H1 (cell line): Measurements from ENCODE around the gene CHDH. TPM values are rescaled to one million over a fixed set of nuclear protein-coding genes. Genes with fewer than 3 reads are reported as not detected.

Experiments
- CTCF ChIA-PET: fragments of 300-600 bp; sonication (Branson Sonifier 250); formaldehyde crosslinking; loops from one replicate; lab custom pipeline; 2021; ENCODE audit not compliant: partially characterized antibody; lab: Charles Lee
- POLR2A ChIA-PET: fragments of 300-600 bp; sonication (Branson Sonifier 250); formaldehyde crosslinking; loops from one replicate; lab custom pipeline; 2021; ENCODE audit warnings: inconsistent platforms; ENCODE audit not compliant: partially characterized antibody; lab: Charles Lee
- DNase-seq, 2 experiments: peaks; one replicate each; pipeline versions ENCODE4 v3.0.0 to v3.0.0-alpha.2; 2010 to 2022; ENCODE audit warnings: low spot score in 2 of 2, low read depth in 1 of 2, mixed read lengths in 1 of 2
- FAIRE-seq: peaks from 2 replicates; lab custom pipeline; 2011; peaks lifted over from hg19 to GRCh38; lab: Jason Lieb, UNC
- H2AFZ ChIP-seq: 2 replicates; pipeline ENCODE4 v1.8.1; 2012; ENCODE audit warnings: low read length, inconsistent platforms
- H2AK5ac ChIP-seq: 2 replicates; pipeline ENCODE4 v1.6.1; 2013; ENCODE audit warnings: low read depth, low read length
- H2BK120ac ChIP-seq: replicated peaks from 2 replicates; pipeline ENCODE3; 2013; ENCODE audit warnings: low read depth, low read length, inconsistent platforms
- H2BK12ac ChIP-seq: 2 replicates; pipeline ENCODE4 v1.6.1; 2013; ENCODE audit warnings: low read depth, low read length
- H2BK15ac ChIP-seq: 2 replicates; pipeline ENCODE4 v1.6.1; 2013; ENCODE audit warnings: low read length
- H2BK20ac ChIP-seq: 2 replicates; pipeline ENCODE4 v1.6.1; 2013; ENCODE audit warnings: low read length
- H2BK5ac ChIP-seq: 2 replicates; pipeline ENCODE4 v1.6.1; 2013; ENCODE audit warnings: low read depth, low read length
- H3K14ac ChIP-seq: 2 replicates; pipeline ENCODE4 v1.6.1; 2013; ENCODE audit warnings: inconsistent platforms; ENCODE audit not compliant: insufficient read length
- H3K18ac ChIP-seq: 2 replicates; pipeline ENCODE4 v1.6.1; 2013; ENCODE audit warnings: low read length; ENCODE audit errors: extremely low read depth
- H3K23ac ChIP-seq: 2 replicates; pipeline ENCODE4 v1.6.1; 2013; ENCODE audit warnings: inconsistent platforms; ENCODE audit not compliant: insufficient read length
- H3K23me2 ChIP-seq: 2 replicates; pipeline ENCODE4 v1.6.1; 2013; ENCODE audit warnings: low read depth, low read length
- H3K27ac ChIP-seq: 2 replicates; pipeline ENCODE4 v1.6.1; 2011; ENCODE audit warnings: low read depth, low read length, inconsistent platforms
- H3K27me3 ChIP-seq, 4 experiments: replicated peaks in 1 of 4; 1 replicate in 1 of 4; 2 replicates in 3 of 4; pipeline versions ENCODE4 v1.6.1 to v1.8.1; 2011 to 2013; ENCODE audit warnings: low read length in 3 of 4, mild to moderate bottlenecking in 3 of 4, inconsistent platforms in 2 of 4, mixed read lengths in 2 of 4, moderate library complexity in 1 of 4; ENCODE audit not compliant: control insufficient read depth in 3 of 4, insufficient read depth in 3 of 4; ENCODE audit errors: extremely low read depth in 1 of 4
- H3K36me3 ChIP-seq, 4 experiments: 2 replicates each; pipeline versions ENCODE4 v1.6.1 to v1.8.1; 2011 to 2013; ENCODE audit warnings: mild to moderate bottlenecking in 4 of 4, low read length in 3 of 4, moderate library complexity in 2 of 4, control low read depth in 1 of 4, inconsistent platforms in 1 of 4; ENCODE audit not compliant: insufficient read depth in 4 of 4, control insufficient read depth in 2 of 4
- H3K4ac ChIP-seq: replicated peaks from 2 replicates; pipeline ENCODE3; 2013; ENCODE audit warnings: low read length, low read depth, mixed read lengths, inconsistent platforms; ENCODE audit not compliant: insufficient read length
- H3K4me1 ChIP-seq, 4 experiments: replicated peaks in 1 of 4; 1 replicate in 1 of 4; 2 replicates in 3 of 4; pipeline versions ENCODE4 v1.6.1 to v1.8.1; 2011 to 2013; ENCODE audit warnings: low read length in 3 of 4, inconsistent platforms in 2 of 4, mixed read lengths in 1 of 4; ENCODE audit not compliant: insufficient read depth in 4 of 4, control insufficient read depth in 3 of 4
- H3K4me2 ChIP-seq, 2 experiments: 2 replicates each; pipeline versions ENCODE4 v1.6.1 to v1.8.1; 2011 to 2013; ENCODE audit warnings: low read depth in 2 of 2, low read length in 2 of 2, control low read depth in 1 of 2, inconsistent platforms in 1 of 2, mild to moderate bottlenecking in 1 of 2; ENCODE audit not compliant: insufficient read depth in 1 of 2
- H3K4me3 ChIP-seq, 4 experiments: fragments of 200-600, 300-600 bp in 1 of 4; sonication (generic), shearing (Covaris generic), sonication (Bioruptor Twin) in 1 of 4; 2 replicates each; pipeline versions ENCODE4 v1.5.1 to v1.8.1; 2011 to 2016; ENCODE audit warnings: low read length in 4 of 4, low read depth in 3 of 4, control low read depth in 2 of 4, inconsistent platforms in 2 of 4, mild to moderate bottlenecking in 2 of 4, mixed read lengths in 1 of 4, moderate library complexity in 1 of 4; ENCODE audit not compliant: insufficient read depth in 2 of 4; ENCODE audit errors: extremely low read depth in 1 of 4
- H3K56ac ChIP-seq: replicated peaks from 2 replicates; pipeline ENCODE3; 2013; ENCODE audit warnings: low read depth, mild to moderate bottlenecking, mixed read lengths, low read length, inconsistent platforms; ENCODE audit not compliant: insufficient read length
- H3K79me1 ChIP-seq: 2 replicates; pipeline ENCODE4 v1.6.1; 2013; ENCODE audit warnings: low read depth, low read length, control low read depth
- H3K79me2 ChIP-seq, 2 experiments: 2 replicates each; pipeline versions ENCODE4 v1.6.1 to v1.8.1; 2012 to 2013; ENCODE audit warnings: low read length in 2 of 2, mild to moderate bottlenecking in 2 of 2, inconsistent platforms in 1 of 2; ENCODE audit not compliant: insufficient read depth in 2 of 2, control insufficient read depth in 1 of 2
- H3K9ac ChIP-seq, 4 experiments: replicated peaks in 1 of 4; 1 replicate in 1 of 4; 2 replicates in 3 of 4; pipeline versions ENCODE4 v1.6.1 to v1.8.1; 2011 to 2013; ENCODE audit warnings: low read depth in 3 of 4, low read length in 3 of 4, control low read depth in 2 of 4, mild to moderate bottlenecking in 2 of 4, moderate library complexity in 2 of 4, inconsistent platforms in 1 of 4; ENCODE audit errors: extremely low read depth in 1 of 4
- H3K9me3 ChIP-seq, 2 experiments: 2 replicates each; pipeline versions ENCODE4 v1.6.1 to v1.8.1; 2012 to 2013; ENCODE audit warnings: mild to moderate bottlenecking in 2 of 2, moderate library complexity in 2 of 2, control low read depth in 1 of 2, inconsistent platforms in 1 of 2, low read depth in 1 of 2, low read length in 1 of 2, mixed read lengths in 1 of 2; ENCODE audit not compliant: insufficient read depth in 2 of 2
- H4K20me1 ChIP-seq, 2 experiments: replicated peaks in 1 of 2; 2 replicates each; pipeline versions ENCODE3 to v1.8.1; 2011 to 2013; ENCODE audit warnings: inconsistent platforms in 2 of 2, low read length in 2 of 2, mild to moderate bottlenecking in 1 of 2; ENCODE audit not compliant: insufficient read depth in 2 of 2, control insufficient read depth in 1 of 2
- H4K5ac ChIP-seq: 2 replicates; pipeline ENCODE4 v1.6.1; 2013; ENCODE audit warnings: low read length, low read depth, mixed read lengths, inconsistent platforms; ENCODE audit not compliant: insufficient read length
- H4K8ac ChIP-seq: 2 replicates; pipeline ENCODE4 v1.8.0; 2013; ENCODE audit warnings: mild to moderate bottlenecking, moderate library complexity, low read length, inconsistent platforms; ENCODE audit not compliant: insufficient read depth; ENCODE audit errors: extremely low read depth
- H4K91ac ChIP-seq: replicated peaks from 2 replicates; pipeline ENCODE3; 2013; ENCODE audit warnings: low read length, mixed read lengths, inconsistent platforms; ENCODE audit not compliant: insufficient read length
- CBX5 ChIP-seq: fragments of 300-800, 300-1000 bp; sonication (generic); IDR thresholded peaks from 2 replicates; pipeline ENCODE4 v1.7.1; 2016; ENCODE audit warnings: antibody characterized with exemption, low read length, low read depth
- CHD1 ChIP-seq: IDR thresholded peaks from 2 replicates; pipeline ENCODE4 v1.6.1; 2012; ENCODE audit warnings: low read depth, low read length, improper control_type of control experiment
- CREB1 ChIP-seq: IDR thresholded peaks from 2 replicates; pipeline ENCODE4 v1.6.1; 2012; ENCODE audit warnings: inconsistent platforms
- EP300 ChIP-seq, 2 experiments: IDR thresholded peaks; 1 replicate in 1 of 2; 2 replicates in 1 of 2; pipeline ENCODE4 v1.6.1; 2011 to 2012; ENCODE audit warnings: low read depth in 2 of 2, low read length in 2 of 2, mild to moderate bottlenecking in 2 of 2, borderline replicate concordance in 1 of 2, inconsistent platforms in 1 of 2, moderate library complexity in 1 of 2
- JUND ChIP-seq: IDR thresholded peaks from 2 replicates; pipeline ENCODE4 v1.6.1; 2011; ENCODE audit warnings: mild to moderate bottlenecking, improper control_type of control experiment, low read length
- POLR2A ChIP-seq, 2 experiments: IDR thresholded peaks; 1 replicate in 1 of 2; 2 replicates in 1 of 2; pipeline ENCODE4 v1.6.1; 2011; ENCODE audit warnings: low read depth in 2 of 2, low read length in 2 of 2, mild to moderate bottlenecking in 2 of 2; ENCODE audit errors: control extremely low read depth in 1 of 2
- POLR2AphosphoS5 ChIP-seq: IDR thresholded peaks from 2 replicates; pipeline ENCODE4 v1.6.1; 2011; ENCODE audit warnings: low read depth, low read length
- POU5F1 ChIP-seq: IDR thresholded peaks from 2 replicates; pipeline ENCODE4 v1.6.1; 2011; ENCODE audit warnings: low read depth, mild to moderate bottlenecking, low read length, moderate library complexity
- SIX5 ChIP-seq: IDR thresholded peaks from 2 replicates; pipeline ENCODE4 v1.6.1; 2011; ENCODE audit warnings: mild to moderate bottlenecking, low read depth, low read length
- SUZ12 ChIP-seq: fragments of 200-600 bp; sonication (generic); IDR thresholded peaks from 2 replicates; pipeline ENCODE4 v1.6.1; 2012; ENCODE audit warnings: mild to moderate bottlenecking, inconsistent platforms, low read length, moderate library complexity, mixed read lengths
- ZNF274 ChIP-seq: IDR thresholded peaks from 2 replicates; pipeline ENCODE4 v1.7.0; 2012; ENCODE audit warnings: low read length, borderline replicate concordance; ENCODE audit errors: extremely low read depth
- WGBS, 2 experiments: shearing (Covaris generic) in 1 of 2; methylation state at CpG; one replicate each; pipeline versions ENCODE4 v1.1.6 to v1.1.7; 2013 to 2015; ENCODE audit warnings: low lambda C conversion rate in 2 of 2, mixed read lengths in 2 of 2, inconsistent platforms in 1 of 2, low coverage in 1 of 2, missing lambda C conversion rate in 1 of 2; ENCODE audit not compliant: insufficient replicate concordance in 2 of 2, insufficient coverage in 1 of 2, insufficient read length in 1 of 2; ENCODE audit errors: extremely low coverage in 1 of 2, missing lambda C conversion rate in 1 of 2; 5-methylcytosine and 5-hydroxymethylcytosine counted together
- polyA plus RNA-seq, 7 experiments: library from polyadenylated mRNA; depleted of rRNA in 3 of 7; stranded (reverse) in 5 of 7; unstranded in 2 of 7; fragments of >200 nt in 5 of 7; fragments of 200-250 nt in 2 of 7; gene quantifications; 1 replicate in 5 of 7; 2 replicates in 1 of 7; 4 replicates in 1 of 7; pipeline versions ENCODE4 v1.2.1 to v1.2.3, GENCODE V29; 2011 to 2013; ENCODE audit warnings: missing spikeins in 2 of 7, mixed read lengths in 2 of 7
- total RNA-seq: library from RNA; stranded (reverse); fragmentation: NEBNext Ultra II Directional; extraction: Animal tissue kit (Norgen Biotek cat#: 25700); gene quantifications from 2 replicates; pipeline ENCODE4 v1.2.1, GENCODE V29; 2021
- TF ChIP-seq, protein P1 (sequence below): IDR thresholded peaks from 2 replicates; pipeline ENCODE4 v1.6.1; 2011; ENCODE audit warnings: low read length, improper control_type of control experiment

CHDH gene
- total and polyA plus RNA-seq, 2 of the 8 experiments (the other 6 are each of a cell fraction or from before 2014, with no cell fraction given), result 4.9 to 10.3 TPM

DNA sequence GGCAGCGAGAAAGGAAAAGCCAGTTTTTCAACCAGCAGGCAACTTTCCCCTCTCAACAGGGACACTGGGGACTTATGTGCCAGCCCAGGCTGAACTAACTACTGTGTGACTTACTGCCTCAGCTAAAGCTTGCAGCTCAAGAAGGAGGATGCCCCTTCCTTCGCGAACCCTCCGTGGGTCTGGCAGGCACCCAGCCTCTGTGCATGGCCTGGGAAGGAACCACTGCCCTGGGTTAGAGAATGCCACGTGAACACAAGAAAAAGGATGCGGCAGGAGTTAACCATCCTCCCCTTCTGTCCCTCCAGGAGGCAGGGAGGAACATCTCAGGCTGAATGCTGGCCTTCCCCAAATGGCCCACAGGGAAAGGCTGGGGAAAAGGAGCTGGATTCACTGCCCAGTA lies 29.0 kb downstream of the CHDH start:
- no peak overlapping the region for H2BK15ac ChIP-seq
- no peak overlapping the region for H2AK5ac ChIP-seq
- H3K9me3 ChIP-seq, result no peaks in the 10 kb centered on the region
- no peak overlapping the region for H4K8ac ChIP-seq
- no peak overlapping the region for H3K18ac ChIP-seq
- peaks cover 0 to 5% of the 10 kb centered on the region in 2 experiments for H4K20me1 ChIP-seq
- TF ChIP-seq JUND, result no peak
- TF ChIP-seq, protein P1, sequence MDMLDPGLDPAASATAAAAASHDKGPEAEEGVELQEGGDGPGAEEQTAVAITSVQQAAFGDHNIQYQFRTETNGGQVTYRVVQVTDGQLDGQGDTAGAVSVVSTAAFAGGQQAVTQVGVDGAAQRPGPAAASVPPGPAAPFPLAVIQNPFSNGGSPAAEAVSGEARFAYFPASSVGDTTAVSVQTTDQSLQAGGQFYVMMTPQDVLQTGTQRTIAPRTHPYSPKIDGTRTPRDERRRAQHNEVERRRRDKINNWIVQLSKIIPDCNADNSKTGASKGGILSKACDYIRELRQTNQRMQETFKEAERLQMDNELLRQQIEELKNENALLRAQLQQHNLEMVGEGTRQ, result no peak
- no peak for TF ChIP-seq POU5F1
- TF ChIP-seq CREB1, result no peak
- TF ChIP-seq SIX5, result no peak
- no peak for TF ChIP-seq ZNF274
- no peak for TF ChIP-seq SUZ12
- TF ChIP-seq POLR2A (IDR thresholded peaks at IDR 0.05; ENCODE audit: control extremely low read depth in 1 of 2, low read depth in 2 of 2, low read length in 2 of 2), result no peak
- no peak for TF ChIP-seq POLR2AphosphoS5
- TF ChIP-seq EP300 (IDR thresholded peaks at IDR 0.05; ENCODE audit: borderline replicate concordance in 1 of 2, low read depth in 2 of 2, low read length in 2 of 2), result no peak
- TF ChIP-seq CBX5, result no peak
- TF ChIP-seq CHD1, result no peak
- TF ChIP-seq, all 59 proteins: peak for 0
- H3K79me2 ChIP-seq, result no peaks in the 10 kb centered on the region
- H3K79me1 ChIP-seq, result no peaks in the 10 kb centered on the region
- H2BK20ac ChIP-seq, result no peak overlapping the region
- no peaks in the 10 kb centered on the region for H3K27me3 ChIP-seq
- CTCF ChIA-PET, result interaction anchor here (0.9 to 1.2 kb wide), 4 partner anchors 17 to 107 kb away, joined by 3 to 4 read pairs (median 3); no protein-coding TSS in a partner anchor
- H3K4ac ChIP-seq, result no peak overlapping the region
- POLR2A ChIA-PET, result no interaction called here
- H3K23me2 ChIP-seq, result no peaks in the 10 kb centered on the region
- no peak overlapping the region for H3K4me3 ChIP-seq
- FAIRE-seq (no peak), DNase-seq (no peak)
- WGBS, 2 experiments, result 96% methylated on average over 6 of the region's 6 CpGs; no CpG with 5 or more reads in 1 of the 2 experiments
- no peak overlapping the region for H3K56ac ChIP-seq
- no peak overlapping the region for H2BK5ac ChIP-seq
- no peak overlapping the region for H3K14ac ChIP-seq
- no peak overlapping the region for H2BK12ac ChIP-seq
- H3K9ac ChIP-seq, result no peak overlapping the region
- H2AFZ ChIP-seq, result no peak overlapping the region
- peaks cover 6 to 15% (median 14%) of the 10 kb centered on the region in 4 experiments; a peak in 6 of 8 replicates for H3K36me3 ChIP-seq
- no peaks in the 10 kb centered on the region; a peak in 1 of 7 replicates for H3K4me1 ChIP-seq
- no peak overlapping the region for H2BK120ac ChIP-seq
- H3K27ac ChIP-seq, result no peak overlapping the region
- no peak overlapping the region for H4K5ac ChIP-seq
- H3K23ac ChIP-seq, result no peak overlapping the region
- H3K4me2 ChIP-seq, result no peak overlapping the region
- no peak overlapping the region for H4K91ac ChIP-seq
